Measurements from ENCODE around the gene ORAI1.
A peak's percentile ranks its signal among the peaks of the same experiment; 100 is the strongest.

ORAI1 gene

GRCh38 chr12:121648458-121649028 is 22.2 kb downstream of the ORAI1 start:
- 100% methylated on average over 9 of the region's 11 CpGs for WGBS (ENCODE audit: insufficient coverage)
- H3K27me3 ChIP-seq (replicated peaks in 2 of 5; ENCODE audit: control insufficient read depth in 4 of 5, insufficient read depth in 5 of 5, low read length in 4 of 5): no peaks in the 10 kb centered on the region
- no peak overlapping the region for H3K27ac ChIP-seq (ENCODE audit: insufficient read depth in 1 of 2, low read depth in 1 of 2, low read length in 2 of 2, poor library complexity in 1 of 2, severe bottlenecking in 2 of 2)
- peaks cover 4 to 43% (median 13%) of the 10 kb centered on the region in 4 experiments for H3K36me3 ChIP-seq (ENCODE audit: control insufficient read depth in 4 of 4, insufficient read depth in 4 of 4, low read length in 3 of 4)
- POLR2A ChIA-PET: interaction anchor here (1.2 to 1.3 kb wide), 2 partner anchors 12 to 20 kb away, joined by 8 to 11 read pairs; no protein-coding TSS in a partner anchor
- no peaks in the 10 kb centered on the region for H3K9me3 ChIP-seq (ENCODE audit: control extremely low read depth in 1 of 5, control insufficient read depth in 4 of 5, insufficient read depth in 2 of 5, low read depth in 1 of 5, low read length in 4 of 5)
- CTCF ChIA-PET: interaction anchor here (1.2 to 7.0 kb wide), 8 partner anchors 9 to 22 kb away, joined by 4 to 56 read pairs (median 14); partner anchors contain the start of gene ORAI1
- peaks cover 5 to 55% (median 28%) of the 10 kb centered on the region in 4 experiments for H3K4me1 ChIP-seq (ENCODE audit: control extremely low read depth in 1 of 4, control insufficient read depth in 4 of 4, insufficient read depth in 4 of 4, low read length in 3 of 4)
- no peak for DNase-seq
- no peak overlapping the region for H3K4me3 ChIP-seq (ENCODE audit: control insufficient read depth in 1 of 7, extremely low read depth in 1 of 7, insufficient read depth in 4 of 7, low read depth in 2 of 7, low read length in 6 of 7)

GRCh38 chr12:121649322-121649721 is 23.0 kb downstream of the ORAI1 start:
- Histone ChIP-seq H3K4me1 (ENCODE audit: control extremely low read depth in 1 of 4, control insufficient read depth in 4 of 4, insufficient read depth in 4 of 4, low read length in 3 of 4) (peaks cover 5 to 55% (median 29%) of the 10 kb centered on the region in 4 experiments), H3K27ac (ENCODE audit: insufficient read depth in 1 of 2, low read depth in 1 of 2, low read length in 2 of 2, poor library complexity in 1 of 2, severe bottlenecking in 2 of 2) (no peak overlapping the region), H3K9me3 (ENCODE audit: control extremely low read depth in 1 of 5, control insufficient read depth in 4 of 5, insufficient read depth in 2 of 5, low read depth in 1 of 5, low read length in 4 of 5) (no peaks in the 10 kb centered on the region), H3K27me3 (replicated peaks in 2 of 5; ENCODE audit: control insufficient read depth in 4 of 5, insufficient read depth in 5 of 5, low read length in 4 of 5) (no peaks in the 10 kb centered on the region), H3K36me3 (ENCODE audit: control insufficient read depth in 4 of 4, insufficient read depth in 4 of 4, low read length in 3 of 4) (peaks cover 2 to 39% (median 12%) of the 10 kb centered on the region in 4 experiments), H3K4me3 (ENCODE audit: control insufficient read depth in 1 of 7, extremely low read depth in 1 of 7, insufficient read depth in 4 of 7, low read depth in 2 of 7, low read length in 6 of 7) (no peak overlapping the region)
- ChIA-PET POLR2A (interaction anchor here (0.6 to 1.3 kb wide), 7 partner anchors 9 to 154 kb away, joined by 3 to 11 read pairs (median 7); partner anchors contain the start of genes ORAI1 and SETD1B), CTCF (interaction anchor here (1.2 to 7.0 kb wide), 10 partner anchors 8 to 22 kb away, joined by 4 to 56 read pairs (median 10); partner anchors contain the start of gene ORAI1)
- 87% methylated on average over 3 of the region's 5 CpGs for WGBS (ENCODE audit: insufficient coverage)
- peak in 2 of 3 donors; percentile 47 to 59 for DNase-seq

GRCh38 chr12:121649819-121650353 is 23.6 kb downstream of the ORAI1 start:
- H3K4me1 ChIP-seq (ENCODE audit: control extremely low read depth in 1 of 4, control insufficient read depth in 4 of 4, insufficient read depth in 4 of 4, low read length in 3 of 4): peaks cover 5 to 55% (median 30%) of the 10 kb centered on the region in 4 experiments
- no peak overlapping the region for H3K4me3 ChIP-seq (ENCODE audit: control insufficient read depth in 1 of 7, extremely low read depth in 1 of 7, insufficient read depth in 4 of 7, low read depth in 2 of 7, low read length in 6 of 7)
- ChIA-PET CTCF (interaction anchor here (1.7 to 7.0 kb wide), 7 partner anchors 11 to 23 kb away, joined by 5 to 56 read pairs (median 14); partner anchors contain the start of gene ORAI1), POLR2A (interaction anchor here (0.7 to 1.3 kb wide), 6 partner anchors 9 to 39 kb away, joined by 4 to 11 read pairs (median 8); partner anchors contain the start of gene ORAI1)
- no peaks in the 10 kb centered on the region for H3K27me3 ChIP-seq (replicated peaks in 2 of 5; ENCODE audit: control insufficient read depth in 4 of 5, insufficient read depth in 5 of 5, low read length in 4 of 5)
- DNase-seq: peak; percentile 96 to 99 (median 99)
- peaks cover 2 to 36% (median 10%) of the 10 kb centered on the region in 4 experiments for H3K36me3 ChIP-seq (ENCODE audit: control insufficient read depth in 4 of 4, insufficient read depth in 4 of 4, low read length in 3 of 4)
- no peaks in the 10 kb centered on the region for H3K9me3 ChIP-seq (ENCODE audit: control extremely low read depth in 1 of 5, control insufficient read depth in 4 of 5, insufficient read depth in 2 of 5, low read depth in 1 of 5, low read length in 4 of 5)
- no peak overlapping the region for H3K27ac ChIP-seq (ENCODE audit: insufficient read depth in 1 of 2, low read depth in 1 of 2, low read length in 2 of 2, poor library complexity in 1 of 2, severe bottlenecking in 2 of 2)
- 52% methylated on average over 5 of the region's 8 CpGs for WGBS (ENCODE audit: insufficient coverage)

- Histone ChIP-seq H3K36me3 (ENCODE audit: control insufficient read depth in 4 of 4, insufficient read depth in 4 of 4, low read length in 3 of 4) (peaks cover under 1 to 35% (median 8%) of the 10 kb centered on the region in 4 experiments), H3K4me1 (ENCODE audit: control extremely low read depth in 1 of 4, control insufficient read depth in 4 of 4, insufficient read depth in 4 of 4, low read length in 3 of 4) (peaks cover 5 to 55% (median 30%) of the 10 kb centered on the region in 4 experiments), H3K27ac (ENCODE audit: insufficient read depth in 1 of 2, low read depth in 1 of 2, low read length in 2 of 2, poor library complexity in 1 of 2, severe bottlenecking in 2 of 2) (no peak overlapping the region), H3K27me3 (replicated peaks in 2 of 5; ENCODE audit: control insufficient read depth in 4 of 5, insufficient read depth in 5 of 5, low read length in 4 of 5) (no peaks in the 10 kb centered on the region), H3K4me3 (ENCODE audit: control insufficient read depth in 1 of 7, extremely low read depth in 1 of 7, insufficient read depth in 4 of 7, low read depth in 2 of 7, low read length in 6 of 7) (no peak overlapping the region), H3K9me3 (ENCODE audit: control extremely low read depth in 1 of 5, control insufficient read depth in 4 of 5, insufficient read depth in 2 of 5, low read depth in 1 of 5, low read length in 4 of 5) (no peaks in the 10 kb centered on the region)
- DNase-seq: no peak
- 96% methylated on average over 6 of the region's 8 CpGs for WGBS (ENCODE audit: insufficient coverage)
- ChIA-PET POLR2A (interaction anchor here (0.6 to 1.3 kb wide), 3 partner anchors 8 to 24 kb away, joined by 3 read pairs; no protein-coding TSS in a partner anchor), CTCF (interaction anchor here (0.7 to 7.0 kb wide), 8 partner anchors 9 to 25 kb away, joined by 3 to 56 read pairs (median 10); partner anchors contain the start of gene ORAI1)
Measured at GRCh38 chr12:121651320-121651719, 25.0 kb downstream of the ORAI1 start.

GRCh38 chr12:121652767-121653497 is 26.6 kb downstream of the ORAI1 start:
- no peak for DNase-seq
- H3K9me3 ChIP-seq (ENCODE audit: control extremely low read depth in 1 of 5, control insufficient read depth in 4 of 5, insufficient read depth in 2 of 5, low read depth in 1 of 5, low read length in 4 of 5): no peaks in the 10 kb centered on the region
- ChIA-PET POLR2A (no interaction called here), CTCF (interaction anchor here (1.1 to 1.5 kb wide), 3 partner anchors 15 to 101 kb away, joined by 3 to 6 read pairs (median 4); no protein-coding TSS in a partner anchor)
- no peak overlapping the region for H3K27ac ChIP-seq (ENCODE audit: insufficient read depth in 1 of 2, low read depth in 1 of 2, low read length in 2 of 2, poor library complexity in 1 of 2, severe bottlenecking in 2 of 2)
- WGBS (ENCODE audit: insufficient coverage): 97% methylated on average over 15 of the region's 16 CpGs
- H3K4me1 ChIP-seq (ENCODE audit: control extremely low read depth in 1 of 4, control insufficient read depth in 4 of 4, insufficient read depth in 4 of 4, low read length in 3 of 4): peaks cover 5 to 55% (median 41%) of the 10 kb centered on the region in 4 experiments
- no peak overlapping the region for H3K4me3 ChIP-seq (ENCODE audit: control insufficient read depth in 1 of 7, extremely low read depth in 1 of 7, insufficient read depth in 4 of 7, low read depth in 2 of 7, low read length in 6 of 7)
- no peaks in the 10 kb centered on the region for H3K27me3 ChIP-seq (replicated peaks in 2 of 5; ENCODE audit: control insufficient read depth in 4 of 5, insufficient read depth in 5 of 5, low read length in 4 of 5)
- H3K36me3 ChIP-seq (ENCODE audit: control insufficient read depth in 4 of 4, insufficient read depth in 4 of 4, low read length in 3 of 4): peaks cover 0 to 24% (median 0%) of the 10 kb centered on the region in 4 experiments

- WGBS (ENCODE audit: insufficient coverage): 82% methylated on average over 10 of the region's 18 CpGs
- POLR2A ChIA-PET: no interaction called here
Measured at GRCh38 chr12:121653999-121654398, 27.7 kb downstream of the ORAI1 start.

More at GRCh38 chr12:121653999-121654398, 27.7 kb downstream of the ORAI1 start:
- CTCF ChIA-PET: interaction anchor here (1.5 to 1.8 kb wide), 2 partner anchors 8 to 14 kb away, joined by 4 to 6 read pairs; no protein-coding TSS in a partner anchor
- no peak overlapping the region for H3K4me3 ChIP-seq (ENCODE audit: control insufficient read depth in 1 of 7, extremely low read depth in 1 of 7, insufficient read depth in 4 of 7, low read depth in 2 of 7, low read length in 6 of 7)
- no peaks in the 10 kb centered on the region for H3K9me3 ChIP-seq (ENCODE audit: control extremely low read depth in 1 of 5, control insufficient read depth in 4 of 5, insufficient read depth in 2 of 5, low read depth in 1 of 5, low read length in 4 of 5)
- DNase-seq: no peak
- peaks cover 0 to 17% (median 0%) of the 10 kb centered on the region in 4 experiments for H3K36me3 ChIP-seq (ENCODE audit: control insufficient read depth in 4 of 4, insufficient read depth in 4 of 4, low read length in 3 of 4)
- H3K4me1 ChIP-seq (ENCODE audit: control extremely low read depth in 1 of 4, control insufficient read depth in 4 of 4, insufficient read depth in 4 of 4, low read length in 3 of 4): peaks cover 5 to 56% (median 44%) of the 10 kb centered on the region in 4 experiments
- no peak overlapping the region for H3K27ac ChIP-seq (ENCODE audit: insufficient read depth in 1 of 2, low read depth in 1 of 2, low read length in 2 of 2, poor library complexity in 1 of 2, severe bottlenecking in 2 of 2)
- H3K27me3 ChIP-seq (replicated peaks in 2 of 5; ENCODE audit: control insufficient read depth in 4 of 5, insufficient read depth in 5 of 5, low read length in 4 of 5): no peaks in the 10 kb centered on the region
